Liver (tissue), 9 donors: ENCODE measurements around the gene AIF1. TPM values are rescaled to one million over a fixed set of nuclear protein-coding genes. Genes with fewer than 3 reads are reported as not detected.
A peak's percentile ranks its signal among the peaks of the same experiment; 100 is the strongest.

Experiments
- DNase-seq: peaks from one replicate; pipeline ENCODE4 v3.0.0-alpha.2; 2017; ENCODE audit warnings: low spot score
- H3K27ac ChIP-seq, 2 donors: one replicate each; pipeline ENCODE4 v1.7.0; 2013; ENCODE audit warnings: inconsistent platforms in 2 of 2, low read length in 2 of 2, control low read depth in 1 of 2, low read depth in 1 of 2, mild to moderate bottlenecking in 1 of 2
- H3K27me3 ChIP-seq, 4 donors: one replicate each; pipeline versions ENCODE4 v1.6.1 to v1.7.0; 2013; ENCODE audit warnings: low read length in 3 of 4, inconsistent platforms in 1 of 4, mild to moderate bottlenecking in 1 of 4, moderate library complexity in 1 of 4; ENCODE audit not compliant: control insufficient read depth in 4 of 4, insufficient read depth in 4 of 4
- H3K36me3 ChIP-seq, 4 donors: one replicate each; pipeline versions ENCODE4 v1.6.1 to v1.7.0; 2013; ENCODE audit warnings: low read length in 3 of 4, mild to moderate bottlenecking in 3 of 4, low read depth in 1 of 4, moderate library complexity in 1 of 4; ENCODE audit not compliant: control insufficient read depth in 4 of 4, insufficient read depth in 3 of 4
- H3K4me1 ChIP-seq, 4 donors: one replicate each; pipeline versions ENCODE4 v1.6.1 to v1.7.0; 2013; ENCODE audit warnings: low read length in 3 of 4, mild to moderate bottlenecking in 3 of 4, moderate library complexity in 1 of 4; ENCODE audit not compliant: control insufficient read depth in 4 of 4, insufficient read depth in 4 of 4
- H3K4me3 ChIP-seq, 3 donors: one replicate each; pipeline versions ENCODE4 v1.6.1 to v1.7.0; 2013; ENCODE audit warnings: low read length in 3 of 3, control low read depth in 1 of 3, low read depth in 1 of 3, mild to moderate bottlenecking in 1 of 3
- H3K9ac ChIP-seq, 2 donors: one replicate each; pipeline ENCODE4 v1.7.0; 2013; ENCODE audit warnings: low read length in 2 of 2, mild to moderate bottlenecking in 2 of 2, moderate library complexity in 2 of 2, control low read depth in 1 of 2, low read depth in 1 of 2
- H3K9me3 ChIP-seq, 4 donors: one replicate each; pipeline versions ENCODE4 v1.6.1 to v1.7.0; 2013; ENCODE audit warnings: low read length in 3 of 4; ENCODE audit not compliant: control insufficient read depth in 4 of 4
- FOXA1 ChIP-seq: IDR thresholded peaks from 2 replicates; pipeline ENCODE4 v1.6.1; 2016; ENCODE audit warnings: antibody characterized with exemption
- FOXA2 ChIP-seq: IDR thresholded peaks from 2 replicates; pipeline ENCODE4 v1.6.1; 2016; ENCODE audit warnings: antibody characterized with exemption
- GABPA ChIP-seq, 2 donors: IDR thresholded peaks in 1 of 2; conservative IDR thresholded peaks in 1 of 2; 2 replicates each; pipeline ENCODE4 v1.6.1; 2016; ENCODE audit warnings: antibody characterized with exemption in 2 of 2, mild to moderate bottlenecking in 1 of 2, moderate library complexity in 1 of 2
- HNF4A ChIP-seq, 2 donors: conservative IDR thresholded peaks; 2 replicates each; pipeline ENCODE4 v1.6.1; 2016; ENCODE audit warnings: antibody characterized with exemption in 2 of 2, mild to moderate bottlenecking in 2 of 2
- HNF4G ChIP-seq: IDR thresholded peaks from 2 replicates; pipeline ENCODE4 v1.6.1; 2016; ENCODE audit warnings: antibody characterized with exemption
- JUND ChIP-seq, 2 donors: IDR thresholded peaks; 2 replicates each; pipeline ENCODE4 v1.6.1; 2016; ENCODE audit warnings: antibody characterized with exemption in 2 of 2
- NR2F2 ChIP-seq: IDR thresholded peaks from 2 replicates; pipeline ENCODE4 v1.6.1; 2016; ENCODE audit warnings: antibody characterized with exemption
- RXRA ChIP-seq, 2 donors: IDR thresholded peaks; 2 replicates each; pipeline ENCODE4 v1.6.1; 2017 to 2018; ENCODE audit warnings: antibody characterized with exemption in 2 of 2, mild to moderate bottlenecking in 1 of 2
- SP1 ChIP-seq: IDR thresholded peaks from 2 replicates; pipeline ENCODE4 v1.6.1; 2018; ENCODE audit warnings: antibody characterized with exemption, mild to moderate bottlenecking
- TAF1 ChIP-seq: conservative IDR thresholded peaks from 2 replicates; pipeline ENCODE4 v1.6.1; 2016; ENCODE audit warnings: antibody characterized with exemption, mild to moderate bottlenecking
- YY1 ChIP-seq: IDR thresholded peaks from 2 replicates; pipeline ENCODE4 v1.6.1; 2016; ENCODE audit warnings: antibody characterized with exemption, mild to moderate bottlenecking
- WGBS: extraction: QIAGEN DNeasy Blood & Tissue Kit; methylation state at CpG from one replicate; pipeline ENCODE4 v1.1.7; 2013; 5-methylcytosine and 5-hydroxymethylcytosine counted together
- polyA plus RNA-seq, 2 donors: library from polyadenylated mRNA; stranded (reverse) in 1 of 2; unstranded in 1 of 2; fragments of 200-250 nt in 1 of 2; fragments of >200 nt in 1 of 2; fragmentation: Nextera tagmentation in 1 of 2; extraction: Ambion mirVana in 1 of 2; gene quantifications; one replicate each; pipeline versions ENCODE4 v1.2.1 to v1.2.3, GENCODE V29; 2013 to 2015
- total RNA-seq, 2 donors: library from RNA; depleted of rRNA; stranded (reverse); fragments of >200 nt; gene quantifications; one replicate each; pipeline ENCODE4 v1.2.3, GENCODE V29; 2014
- TF ChIP-seq, protein P1 (sequence below): fragments of 150-350 bp; IDR thresholded peaks from 2 replicates; pipeline ENCODE4 v1.5.1; 2017; ENCODE audit warnings: improper control_type of control experiment, low read depth, low read length; ENCODE audit not compliant: missing input control
- TF ChIP-seq, protein P2 (sequence below): IDR thresholded peaks from 2 replicates; pipeline ENCODE4 v1.6.1; 2016; ENCODE audit warnings: antibody characterized with exemption, mild to moderate bottlenecking
- TF ChIP-seq, protein P3 (sequence below): IDR thresholded peaks from 2 replicates; pipeline ENCODE4 v1.6.1; 2016; ENCODE audit warnings: antibody characterized with exemption
- donor health status: healthy.
- donor health status: healthy.
- donor health status: healthy.
- donor health status: healthy.
- donor health status: healthy.

AIF1 gene
- total and polyA plus RNA-seq, 4 donors: 12.2 to 46.8 (median 26.7) TPM

DNA sequence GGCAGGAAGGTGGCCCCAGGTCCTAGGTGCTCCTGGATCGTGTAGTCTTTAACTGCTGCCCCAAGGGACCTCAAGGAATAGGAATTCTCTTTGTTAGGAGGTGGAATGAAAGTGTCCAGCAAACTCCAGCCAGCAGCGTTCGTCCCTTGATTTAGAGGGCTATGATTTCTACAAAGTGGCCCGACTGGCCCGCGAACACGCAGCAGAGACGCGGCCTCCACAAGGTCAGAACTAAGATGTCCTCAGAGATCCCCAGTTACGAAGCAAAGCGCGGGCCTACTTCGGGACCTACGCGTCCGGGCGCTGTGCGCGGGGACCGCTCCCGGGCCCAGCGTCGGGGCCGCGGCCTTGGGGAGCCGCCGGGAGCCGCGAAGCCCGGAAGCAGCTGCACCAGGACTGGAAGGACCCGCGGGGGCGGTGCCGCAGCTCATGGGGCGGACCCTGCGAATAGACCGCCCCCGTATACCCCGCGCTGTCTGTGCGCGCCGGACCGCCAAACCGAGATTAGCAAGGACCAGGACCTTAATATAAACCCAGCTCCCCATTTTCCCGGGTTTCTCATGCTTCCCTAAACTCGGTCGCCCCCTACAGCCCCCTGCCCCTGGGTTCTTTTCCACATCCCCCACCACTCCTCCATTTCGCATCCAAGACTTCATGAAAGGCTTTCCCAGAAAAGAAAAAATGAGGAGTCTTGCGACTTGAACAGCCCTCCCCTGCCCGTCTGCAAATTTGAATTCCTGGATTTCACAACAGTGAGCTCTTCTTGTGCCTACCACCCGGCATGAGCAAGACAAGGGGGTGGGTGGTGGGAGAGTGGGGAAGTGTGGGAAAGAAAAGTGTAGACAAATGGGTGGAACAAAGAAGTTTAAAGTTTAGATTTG lies 45.6 kb downstream of the AIF1 start, which contains the start of gene C6orf47 (continued):
- TF ChIP-seq, protein P1, sequence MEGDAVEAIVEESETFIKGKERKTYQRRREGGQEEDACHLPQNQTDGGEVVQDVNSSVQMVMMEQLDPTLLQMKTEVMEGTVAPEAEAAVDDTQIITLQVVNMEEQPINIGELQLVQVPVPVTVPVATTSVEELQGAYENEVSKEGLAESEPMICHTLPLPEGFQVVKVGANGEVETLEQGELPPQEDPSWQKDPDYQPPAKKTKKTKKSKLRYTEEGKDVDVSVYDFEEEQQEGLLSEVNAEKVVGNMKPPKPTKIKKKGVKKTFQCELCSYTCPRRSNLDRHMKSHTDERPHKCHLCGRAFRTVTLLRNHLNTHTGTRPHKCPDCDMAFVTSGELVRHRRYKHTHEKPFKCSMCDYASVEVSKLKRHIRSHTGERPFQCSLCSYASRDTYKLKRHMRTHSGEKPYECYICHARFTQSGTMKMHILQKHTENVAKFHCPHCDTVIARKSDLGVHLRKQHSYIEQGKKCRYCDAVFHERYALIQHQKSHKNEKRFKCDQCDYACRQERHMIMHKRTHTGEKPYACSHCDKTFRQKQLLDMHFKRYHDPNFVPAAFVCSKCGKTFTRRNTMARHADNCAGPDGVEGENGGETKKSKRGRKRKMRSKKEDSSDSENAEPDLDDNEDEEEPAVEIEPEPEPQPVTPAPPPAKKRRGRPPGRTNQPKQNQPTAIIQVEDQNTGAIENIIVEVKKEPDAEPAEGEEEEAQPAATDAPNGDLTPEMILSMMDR: no peak
- TF ChIP-seq FOXA1: no peak
- TF ChIP-seq, protein P2, sequence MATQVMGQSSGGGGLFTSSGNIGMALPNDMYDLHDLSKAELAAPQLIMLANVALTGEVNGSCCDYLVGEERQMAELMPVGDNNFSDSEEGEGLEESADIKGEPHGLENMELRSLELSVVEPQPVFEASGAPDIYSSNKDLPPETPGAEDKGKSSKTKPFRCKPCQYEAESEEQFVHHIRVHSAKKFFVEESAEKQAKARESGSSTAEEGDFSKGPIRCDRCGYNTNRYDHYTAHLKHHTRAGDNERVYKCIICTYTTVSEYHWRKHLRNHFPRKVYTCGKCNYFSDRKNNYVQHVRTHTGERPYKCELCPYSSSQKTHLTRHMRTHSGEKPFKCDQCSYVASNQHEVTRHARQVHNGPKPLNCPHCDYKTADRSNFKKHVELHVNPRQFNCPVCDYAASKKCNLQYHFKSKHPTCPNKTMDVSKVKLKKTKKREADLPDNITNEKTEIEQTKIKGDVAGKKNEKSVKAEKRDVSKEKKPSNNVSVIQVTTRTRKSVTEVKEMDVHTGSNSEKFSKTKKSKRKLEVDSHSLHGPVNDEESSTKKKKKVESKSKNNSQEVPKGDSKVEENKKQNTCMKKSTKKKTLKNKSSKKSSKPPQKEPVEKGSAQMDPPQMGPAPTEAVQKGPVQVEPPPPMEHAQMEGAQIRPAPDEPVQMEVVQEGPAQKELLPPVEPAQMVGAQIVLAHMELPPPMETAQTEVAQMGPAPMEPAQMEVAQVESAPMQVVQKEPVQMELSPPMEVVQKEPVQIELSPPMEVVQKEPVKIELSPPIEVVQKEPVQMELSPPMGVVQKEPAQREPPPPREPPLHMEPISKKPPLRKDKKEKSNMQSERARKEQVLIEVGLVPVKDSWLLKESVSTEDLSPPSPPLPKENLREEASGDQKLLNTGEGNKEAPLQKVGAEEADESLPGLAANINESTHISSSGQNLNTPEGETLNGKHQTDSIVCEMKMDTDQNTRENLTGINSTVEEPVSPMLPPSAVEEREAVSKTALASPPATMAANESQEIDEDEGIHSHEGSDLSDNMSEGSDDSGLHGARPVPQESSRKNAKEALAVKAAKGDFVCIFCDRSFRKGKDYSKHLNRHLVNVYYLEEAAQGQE: peak; percentile 42
- TF ChIP-seq SP1: peak; percentile 19

DNA sequence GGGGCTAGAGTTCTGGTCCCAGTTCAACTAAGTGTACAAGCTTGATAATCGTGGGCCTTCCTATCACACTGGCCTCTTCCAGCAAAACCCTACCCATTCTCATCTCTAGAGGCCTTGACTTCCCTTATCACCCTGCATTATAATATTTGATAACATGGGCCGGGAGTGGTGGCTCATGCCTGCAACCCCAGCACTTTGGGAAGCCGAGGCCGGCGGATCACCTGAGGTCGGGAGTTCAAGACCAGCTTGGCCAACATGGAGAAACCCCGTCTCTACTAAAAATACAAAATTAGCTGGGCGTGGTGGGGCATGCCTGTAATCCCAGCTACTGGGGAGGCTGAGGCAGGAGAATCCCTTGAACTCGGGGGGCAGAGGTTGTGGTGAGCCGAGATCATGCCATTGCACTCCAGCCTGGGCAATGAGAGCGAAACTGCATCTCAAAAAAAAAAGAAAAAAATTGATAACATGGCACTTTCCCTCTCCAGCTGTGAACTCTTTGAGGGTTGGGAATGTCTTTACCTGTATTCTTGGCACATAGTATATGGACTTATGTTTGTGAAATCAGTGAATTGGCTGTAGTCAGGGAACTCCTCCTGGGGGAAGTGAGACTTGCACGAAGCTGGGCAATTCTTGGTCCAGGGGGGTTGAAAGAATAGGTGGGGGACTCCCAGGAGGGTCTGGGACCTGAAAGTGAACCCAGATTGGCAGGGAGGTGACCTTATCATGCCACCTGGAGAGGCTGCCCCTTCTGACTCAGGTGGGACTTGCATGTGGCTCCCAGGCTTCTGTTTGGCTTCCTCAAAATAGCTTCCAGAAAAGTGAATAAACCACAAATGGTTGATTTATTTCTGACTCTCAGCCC lies 46.5 kb downstream of the AIF1 start:
- H3K4me1 ChIP-seq: peaks cover 20 to 69% (median 61%) of the 10 kb centered on the region in 4 donors
- peaks cover 0 to 7% (median 6%) of the 10 kb centered on the region in 4 donors for H3K36me3 ChIP-seq
- DNase-seq: no peak
- H3K27ac ChIP-seq: peak overlapping the region; percentile 81 to 90
- H3K27me3 ChIP-seq: no peaks in the 10 kb centered on the region
- no peak for TF ChIP-seq HNF4G
- TF ChIP-seq, protein P2: no peak
- TF ChIP-seq, protein P3, sequence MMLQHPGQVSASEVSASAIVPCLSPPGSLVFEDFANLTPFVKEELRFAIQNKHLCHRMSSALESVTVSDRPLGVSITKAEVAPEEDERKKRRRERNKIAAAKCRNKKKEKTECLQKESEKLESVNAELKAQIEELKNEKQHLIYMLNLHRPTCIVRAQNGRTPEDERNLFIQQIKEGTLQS: no peak
- no peak for TF ChIP-seq JUND (IDR thresholded peaks at IDR 0.05)
- TF ChIP-seq RXRA (IDR thresholded peaks at IDR 0.05): no peak
- no peak for TF ChIP-seq TAF1
- no peak for TF ChIP-seq SP1
- TF ChIP-seq FOXA1: no peak
- no peak for TF ChIP-seq YY1
- TF ChIP-seq, protein P1: no peak
- no peak for TF ChIP-seq HNF4A (conservative IDR thresholded peaks at IDR 0.05)
- no peak for TF ChIP-seq GABPA (IDR thresholded peaks at IDR 0.05 in 1 of 2, conservative IDR thresholded peaks at IDR 0.05 in 1 of 2)
- TF ChIP-seq FOXA2: no peak
- no peak for TF ChIP-seq NR2F2
- H3K9me3 ChIP-seq: no peaks in the 10 kb centered on the region
- 84% methylated on average over 12 of the region's 12 CpGs for WGBS
- H3K4me3 ChIP-seq: no peak overlapping the region
- peak overlapping the region in 1 of 2 donors; percentile 57 for H3K9ac ChIP-seq
